Activated CD4-positive, alpha-beta T cell treated with anti-CD3 and anti-CD28 coated beads, Interleukin-2, amount 10 ng/mL, durations not matched to agents 7 days and 5 days (primary cell): ENCODE measurements around the gene CPHXL. TPM values are rescaled to one million over a fixed set of nuclear protein-coding genes. Genes with fewer than 3 reads are reported as not detected.

ENCODE experiments used
- CTCF ChIA-PET: fragments of 350-600 bp; sonication (Branson Sonifier 250); formaldehyde crosslinking; loops from one replicate; lab custom pipeline; 2021; ENCODE audit warnings: antibody characterized with exemption; lab: Charles Lee
- POLR2A ChIA-PET: fragments of 350-600 bp; sonication (Branson Sonifier 250); formaldehyde crosslinking; loops from one replicate; lab custom pipeline; 2021; ENCODE audit warnings: antibody characterized with exemption; lab: Charles Lee
- DNase-seq: peaks from one replicate; pipeline ENCODE4 v3.0.0-alpha.2; 2020
- H3K27ac Mint-ChIP-seq: one replicate; pipeline ENCODE4 v1.8.0; 2021; ENCODE audit warnings: mild to moderate bottlenecking, moderate library complexity, mixed read lengths
- H3K27me3 Mint-ChIP-seq: one replicate; pipeline ENCODE4 v1.8.0; 2021; ENCODE audit warnings: mixed read lengths
- H3K36me3 Mint-ChIP-seq: one replicate; pipeline ENCODE4 v1.8.0; 2021; ENCODE audit warnings: low read depth, mixed read lengths
- H3K4me1 Mint-ChIP-seq: one replicate; pipeline ENCODE4 v1.8.0; 2021; ENCODE audit warnings: mixed read lengths
- H3K4me3 Mint-ChIP-seq: one replicate; pipeline ENCODE4 v1.8.0; 2021; ENCODE audit warnings: mild to moderate bottlenecking, moderate library complexity, mixed read lengths
- H3K9me3 Mint-ChIP-seq: one replicate; pipeline ENCODE4 v1.8.0; 2021; ENCODE audit warnings: mixed read lengths
- total RNA-seq, 2 experiments: library from RNA; stranded (reverse); gene quantifications; one replicate each; pipeline ENCODE4 v1.2.3, GENCODE V29; 2021

The CPHXL gene
- total RNA-seq: not detected

GRCh38 chr16:75726390-75726789 is at the start of gene CPHXL:
TSS of gene CPHXL (minus strand) at chr16:75726490. CDS start at chr16:75726442, 48 bp downstream.
- POLR2A ChIA-PET: no interaction called here
- Mint-ChIP-seq H3K4me3 (no peak within 1 kb of the TSS), H3K27me3 (peaks cover 1% of the 10 kb centered on the region), H3K27ac (no peak within 1 kb of the TSS), H3K36me3 (no peaks in the 10 kb centered on the region), H3K4me1 (no peaks in the 10 kb centered on the region), H3K9me3 (no peaks in the 10 kb centered on the region)
- no peak for DNase-seq
- CTCF ChIA-PET: no interaction called here

GRCh38 chr16:75774197-75774596 is 47.9 kb upstream of the CPHXL start:
- POLR2A ChIA-PET: no interaction called here
- H3K36me3 Mint-ChIP-seq: no peaks in the 10 kb centered on the region
- H3K9me3 Mint-ChIP-seq: no peaks in the 10 kb centered on the region
- H3K4me1 Mint-ChIP-seq: no peaks in the 10 kb centered on the region
- CTCF ChIA-PET: interaction anchor here (1.1 kb wide), 1 partner anchor 151 kb away, joined by 3 read pairs; the partner anchor contains the start of gene ADAT1
- DNase-seq: no peak
- H3K27me3 Mint-ChIP-seq: peaks cover 38% of the 10 kb centered on the region
- no peak overlapping the region for H3K4me3 Mint-ChIP-seq
- no peak overlapping the region for H3K27ac Mint-ChIP-seq

GRCh38 chr16:75770051-75770450 is 43.8 kb upstream of the CPHXL start:
- Mint-ChIP-seq H3K27ac (no peak overlapping the region), H3K36me3 (no peaks in the 10 kb centered on the region), H3K27me3 (peaks cover 25% of the 10 kb centered on the region), H3K4me3 (no peak overlapping the region), H3K4me1 (no peaks in the 10 kb centered on the region), H3K9me3 (no peaks in the 10 kb centered on the region)
- DNase-seq: no peak
- ChIA-PET CTCF (no interaction called here), POLR2A (no interaction called here)

GRCh38 chr16:75764154-75764768 is 38.0 kb upstream of the CPHXL start:
- DNase-seq: peak; percentile 68
- Mint-ChIP-seq H3K4me1 (peaks cover 5% of the 10 kb centered on the region), H3K4me3 (no peak overlapping the region), H3K36me3 (no peaks in the 10 kb centered on the region), H3K27me3 (peaks cover 9% of the 10 kb centered on the region), H3K9me3 (no peaks in the 10 kb centered on the region), H3K27ac (no peak overlapping the region)
- ChIA-PET CTCF (interaction anchor here (0.7 to 1.3 kb wide), 6 partner anchors 15 to 565 kb away, joined by 3 to 5 read pairs (median 3); no protein-coding TSS in a partner anchor), POLR2A (no interaction called here)

GRCh38 chr16:75763204-75763603 is 36.9 kb upstream of the CPHXL start:
- Mint-ChIP-seq H3K27me3 (peaks cover 6% of the 10 kb centered on the region), H3K36me3 (no peaks in the 10 kb centered on the region), H3K4me3 (no peak overlapping the region), H3K27ac (no peak overlapping the region), H3K9me3 (no peaks in the 10 kb centered on the region), H3K4me1 (peaks cover 5% of the 10 kb centered on the region)
- no peak for DNase-seq
- POLR2A ChIA-PET: no interaction called here
- CTCF ChIA-PET: interaction anchor here (0.9 to 1.3 kb wide), 3 partner anchors 14 to 291 kb away, joined by 3 to 5 read pairs (median 3); no protein-coding TSS in a partner anchor

GRCh38 chr16:75762746-75763145 is 36.5 kb upstream of the CPHXL start:
- ChIA-PET CTCF (no interaction called here), POLR2A (interaction anchor here (0.6 kb wide), 1 partner anchor 115 kb away, joined by 3 read pairs; the partner anchor contains the start of genes KARS1 and TERF2IP)
- Mint-ChIP-seq H3K27me3 (peaks cover 6% of the 10 kb centered on the region), H3K36me3 (no peaks in the 10 kb centered on the region), H3K4me1 (peaks cover 5% of the 10 kb centered on the region), H3K9me3 (no peaks in the 10 kb centered on the region), H3K27ac (no peak overlapping the region), H3K4me3 (no peak overlapping the region)
- DNase-seq: no peak

GRCh38 chr16:75761108-75761507 is 34.8 kb upstream of the CPHXL start:
- H3K36me3 Mint-ChIP-seq: no peaks in the 10 kb centered on the region
- ChIA-PET POLR2A (no interaction called here), CTCF (no interaction called here)
- no peak for DNase-seq
- H3K9me3 Mint-ChIP-seq: no peaks in the 10 kb centered on the region
- peaks cover 5% of the 10 kb centered on the region for H3K4me1 Mint-ChIP-seq
- H3K27me3 Mint-ChIP-seq: no peaks in the 10 kb centered on the region
- no peak overlapping the region for H3K27ac Mint-ChIP-seq
- no peak overlapping the region for H3K4me3 Mint-ChIP-seq

GRCh38 chr16:75760018-75760519 is 33.8 kb upstream of the CPHXL start:
- POLR2A ChIA-PET: no interaction called here
- Mint-ChIP-seq H3K27me3 (no peaks in the 10 kb centered on the region), H3K4me1 (peaks cover 5% of the 10 kb centered on the region), H3K36me3 (no peaks in the 10 kb centered on the region), H3K4me3 (no peak overlapping the region), H3K27ac (no peak overlapping the region), H3K9me3 (no peaks in the 10 kb centered on the region)
- no peak for DNase-seq
- CTCF ChIA-PET: no interaction called here

- no peaks in the 10 kb centered on the region for H3K27me3 Mint-ChIP-seq
- ChIA-PET POLR2A (no interaction called here), CTCF (no interaction called here)
- H3K27ac Mint-ChIP-seq: no peak overlapping the region
- H3K4me1 Mint-ChIP-seq: peaks cover 2% of the 10 kb centered on the region
- no peaks in the 10 kb centered on the region for H3K9me3 Mint-ChIP-seq
- no peaks in the 10 kb centered on the region for H3K36me3 Mint-ChIP-seq
- H3K4me3 Mint-ChIP-seq: no peak overlapping the region
- no peak for DNase-seq
These were observed 31.9 kb upstream of the CPHXL start for GRCh38 chr16:75758215-75758614.

- CTCF ChIA-PET: no interaction called here
These were observed 27.9 kb upstream of the CPHXL start for GRCh38 chr16:75754141-75754540.

GRCh38 chr16:75750528-75750927 is 24.2 kb upstream of the CPHXL start:
- ChIA-PET POLR2A (no interaction called here), CTCF (no interaction called here)
- no peaks in the 10 kb centered on the region for H3K9me3 Mint-ChIP-seq
- no peak for DNase-seq
- H3K27me3 Mint-ChIP-seq: peaks cover 15% of the 10 kb centered on the region
- H3K4me1 Mint-ChIP-seq: no peaks in the 10 kb centered on the region
- no peak overlapping the region for H3K27ac Mint-ChIP-seq
- no peaks in the 10 kb centered on the region for H3K36me3 Mint-ChIP-seq
- no peak overlapping the region for H3K4me3 Mint-ChIP-seq

More at GRCh38 chr16:75754141-75754540, 27.9 kb upstream of the CPHXL start:
- Mint-ChIP-seq H3K9me3 (no peaks in the 10 kb centered on the region), H3K4me3 (no peak overlapping the region), H3K27me3 (peaks cover 3% of the 10 kb centered on the region), H3K27ac (no peak overlapping the region), H3K36me3 (no peaks in the 10 kb centered on the region), H3K4me1 (no peaks in the 10 kb centered on the region)
- no peak for DNase-seq
- POLR2A ChIA-PET: no interaction called here

- ChIA-PET POLR2A (no interaction called here), CTCF (interaction anchor here (0.9 kb wide), 1 partner anchor 440 kb away, joined by 3 read pairs; no protein-coding TSS in a partner anchor)
- Mint-ChIP-seq H3K27ac (no peak overlapping the region), H3K4me1 (no peaks in the 10 kb centered on the region), H3K36me3 (no peaks in the 10 kb centered on the region), H3K4me3 (no peak overlapping the region), H3K9me3 (peaks cover 13% of the 10 kb centered on the region), H3K27me3 (peaks cover 20% of the 10 kb centered on the region)
- no peak for DNase-seq
These were observed 20.1 kb upstream of the CPHXL start for GRCh38 chr16:75746359-75746758.

- DNase-seq: no peak
- ChIA-PET CTCF (interaction anchor here (0.9 kb wide), 1 partner anchor 439 kb away, joined by 3 read pairs; no protein-coding TSS in a partner anchor), POLR2A (no interaction called here)
- Mint-ChIP-seq H3K27me3 (peaks cover 20% of the 10 kb centered on the region), H3K36me3 (no peaks in the 10 kb centered on the region), H3K27ac (no peak overlapping the region), H3K4me3 (no peak overlapping the region), H3K4me1 (no peaks in the 10 kb centered on the region), H3K9me3 (peaks cover 13% of the 10 kb centered on the region)
These were observed 19.5 kb upstream of the CPHXL start for GRCh38 chr16:75745823-75746222.
